Head of caudate nucleus (tissue), 42 donors: Measurements from ENCODE around the gene MUSK.
A peak's percentile ranks its signal among the peaks of the same experiment; 100 is the strongest.
"Not testable (repeated sequence)": the region's sequence is repeated elsewhere in the genome, so short reads cannot be mapped to it uniquely, and the experiment has no call there.

Experiments
- DNase-seq, 42 donors: peaks; one replicate each; pipeline versions ENCODE4 v3.0.0 to v3.0.0-alpha.2; 2020 to 2021; ENCODE audit warnings: mixed read lengths in 7 of 42
- intact Hi-C: fragments of 100-400 bp; cut with DNase I; formaldehyde crosslinking; loops from one replicate; pipeline ENCODE4 v1.15.0; 2022

MUSK gene

GRCh38 chr9:110750272-110750671 lies 81.7 kb downstream of the MUSK start:
- DNase-seq = no peak
- intact Hi-C loops = no loop called here

DNA sequence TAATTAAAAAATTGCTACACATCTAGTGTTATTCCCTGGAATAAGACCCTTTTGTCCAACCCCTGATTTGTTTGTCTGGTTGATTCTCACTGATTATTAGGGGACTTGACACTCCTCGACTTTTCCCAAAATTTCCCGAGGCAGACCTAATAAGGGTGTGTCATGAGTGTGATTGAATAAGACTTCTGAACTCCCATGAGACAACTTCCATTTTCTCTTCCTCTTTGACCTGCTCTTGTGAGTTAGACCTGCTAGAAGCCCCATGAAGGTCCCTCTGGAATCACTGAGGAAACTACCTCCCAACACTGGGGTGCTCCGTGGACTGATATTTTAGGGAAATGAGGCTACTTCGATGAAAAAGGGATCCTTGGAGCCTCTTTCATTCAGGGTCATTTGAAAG lies 83.4 kb downstream of the MUSK start:
- intact Hi-C loops = no loop called here
- no peak for DNase-seq

DNA sequence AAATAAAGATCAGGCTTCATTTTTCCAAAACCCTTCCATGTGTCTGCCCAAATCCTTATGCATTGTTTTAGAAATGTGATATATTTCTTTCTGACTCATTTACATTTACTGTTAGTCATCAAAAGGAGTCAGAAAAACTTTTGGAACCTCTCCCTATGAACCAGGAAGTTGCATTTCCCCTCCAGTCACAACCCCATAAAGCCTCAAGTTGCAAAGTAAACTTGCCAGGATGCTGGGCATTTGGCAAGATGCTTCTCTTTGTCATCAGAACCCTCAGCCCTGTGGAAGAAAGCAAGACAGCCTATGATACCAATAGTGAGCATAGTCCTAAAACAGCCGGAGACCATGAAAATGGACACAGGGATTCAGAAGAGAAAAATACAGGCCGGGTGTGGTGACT lies 84.2 kb downstream of the MUSK start:
- DNase-seq = no peak

GRCh38 chr9:110753731-110754231 lies 85.2 kb downstream of the MUSK start:
- intact Hi-C loops = no loop called here

More for the DNA sequence above, 84.2 kb downstream of the MUSK start:
- intact Hi-C loops = no loop called here

GRCh38 chr9:110755179-110755578 lies 86.6 kb downstream of the MUSK start:
- DNase-seq = no peak
- intact Hi-C loops = no loop called here

More at GRCh38 chr9:110753731-110754231, 85.2 kb downstream of the MUSK start:
- no peak for DNase-seq

GRCh38 chr9:110758201-110758600 lies 89.6 kb downstream of the MUSK start:
- intact Hi-C loops = no loop called here

GRCh38 chr9:110762783-110763182 lies 94.2 kb downstream of the MUSK start:
- intact Hi-C loops = no loop called here
- DNase-seq = no peak

More at GRCh38 chr9:110758201-110758600, 89.6 kb downstream of the MUSK start:
- no peak for DNase-seq

DNA sequence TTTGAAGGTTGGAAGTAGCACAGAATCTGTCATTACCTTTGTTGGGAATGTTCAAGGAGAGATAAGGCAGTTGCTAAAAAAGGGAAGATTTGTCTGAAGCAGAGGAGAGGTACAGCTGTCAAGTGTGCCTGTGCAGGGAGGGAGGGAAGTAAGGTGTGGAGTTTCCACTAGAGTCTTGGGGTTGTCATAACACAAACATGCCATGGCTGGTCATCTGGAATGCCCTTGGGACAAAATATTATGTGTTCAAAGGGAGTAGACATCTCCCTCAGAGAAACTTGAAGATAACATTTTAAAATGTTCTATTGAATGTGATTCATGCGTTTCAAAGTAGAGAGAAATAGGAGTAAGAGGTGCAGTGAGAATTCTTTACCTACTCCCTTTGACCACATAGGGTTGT lies 95.0 kb downstream of the MUSK start:
- intact Hi-C loops = no loop called here

DNA sequence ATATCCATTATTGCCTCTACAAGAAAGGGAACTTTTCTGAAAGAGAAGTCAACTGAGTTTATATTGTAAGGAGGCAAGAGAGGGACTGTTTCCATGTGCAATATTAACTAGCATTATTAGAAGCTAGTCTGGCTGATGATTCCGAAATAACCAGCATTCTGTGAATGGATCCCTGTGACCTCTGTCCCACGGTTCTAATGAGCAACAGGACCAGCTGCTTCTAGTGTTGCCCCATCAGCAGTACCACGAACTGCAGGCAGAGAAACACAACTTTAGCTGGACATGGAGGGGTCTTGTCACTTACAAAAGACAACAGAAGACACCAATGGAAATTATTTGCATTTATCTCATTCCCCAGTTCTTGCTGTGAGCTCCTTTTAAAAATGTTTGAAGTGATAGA lies 95.4 kb downstream of the MUSK start:
- intact Hi-C loops = no loop called here
- no peak for DNase-seq

More for the DNA sequence above, 95.0 kb downstream of the MUSK start:
- DNase-seq = no peak

- DNase-seq = no peak
- intact Hi-C loops = loop anchor here (5.0 kb wide), 1 partner anchor 114 kb away; no protein-coding TSS in a partner anchor
Measured at GRCh38 chr9:110765926-110766325, 97.3 kb downstream of the MUSK start.

GRCh38 chr9:110767559-110768063 lies 99.0 kb downstream of the MUSK start:
- intact Hi-C loops = loop anchor here (5.0 kb wide), 1 partner anchor 115 kb away; no protein-coding TSS in a partner anchor
- DNase-seq = peak in 38 of 42 donors; percentile 10 to 80 (median 46)

GRCh38 chr9:110768886-110769285 lies 100.3 kb downstream of the MUSK start:
- intact Hi-C loops = loop anchor here (5.0 kb wide), 1 partner anchor 117 kb away; no protein-coding TSS in a partner anchor
- DNase-seq = no peak

- intact Hi-C loops = loop anchor here (5.0 kb wide), 1 partner anchor 117 kb away; no protein-coding TSS in a partner anchor
- DNase-seq = no peak
Measured at GRCh38 chr9:110769667-110770066, 101.1 kb downstream of the MUSK start.

GRCh38 chr9:110775724-110776123 lies 107.1 kb downstream of the MUSK start:
- intact Hi-C loops = no loop called here

DNA sequence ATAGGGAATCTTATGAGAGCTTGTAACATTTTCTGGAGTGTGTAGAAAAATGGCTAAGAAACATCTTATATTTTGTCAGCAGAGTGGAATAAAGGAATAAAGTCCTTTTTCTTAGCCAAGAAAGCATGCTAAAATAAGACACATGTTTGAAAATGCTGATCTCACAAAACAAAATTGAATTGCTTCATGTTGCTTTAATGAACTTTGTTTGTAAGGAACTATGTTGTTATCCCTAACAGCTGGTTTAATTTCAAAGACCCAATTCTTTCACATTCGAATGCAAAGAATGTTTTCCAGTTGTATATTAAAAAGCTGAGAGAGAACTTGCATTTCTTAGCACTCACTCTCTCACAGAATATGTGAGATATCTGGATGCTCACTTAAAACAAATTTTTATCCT lies 107.6 kb downstream of the MUSK start:
- intact Hi-C loops = no loop called here
- DNase-seq = no peak

More at GRCh38 chr9:110775724-110776123, 107.1 kb downstream of the MUSK start:
- peak in 4 of 42 donors; percentile 12 to 36 (median 26) for DNase-seq

DNA sequence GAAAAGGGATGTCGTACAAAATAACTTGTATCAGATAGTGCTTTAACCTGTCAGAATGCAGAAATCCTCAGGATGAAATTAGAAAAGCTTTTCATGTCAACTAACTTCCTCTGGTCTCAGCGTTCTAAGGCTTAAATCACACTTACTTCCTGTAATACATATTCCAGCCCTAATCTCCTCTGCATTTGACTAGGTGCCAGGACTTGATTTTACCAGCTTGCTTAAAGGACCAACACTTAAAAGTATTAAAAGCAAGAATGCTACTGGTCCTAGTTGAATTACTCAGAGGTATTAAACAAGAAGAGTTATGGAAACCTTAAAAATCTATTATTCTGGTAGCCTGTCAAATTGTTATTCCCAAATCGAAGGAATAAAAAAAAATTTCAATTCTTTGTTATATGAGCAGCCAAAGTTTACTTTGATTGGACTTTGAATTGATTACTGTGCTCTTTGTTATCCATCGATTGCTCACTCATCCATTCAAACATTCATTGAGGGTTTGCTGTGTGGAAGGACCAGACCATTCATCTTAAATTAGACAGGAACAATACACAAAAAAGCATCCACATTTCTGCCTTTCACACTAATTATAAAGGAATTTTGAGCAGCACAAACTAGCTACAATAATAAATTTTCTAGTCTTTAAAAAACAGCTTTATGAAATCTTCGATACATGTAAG lies 108.7 kb downstream of the MUSK start:
- no peak for DNase-seq
- intact Hi-C loops = no loop called here

- intact Hi-C loops = no loop called here
- no peak for DNase-seq
Measured at GRCh38 chr9:110777876-110778215, 109.3 kb downstream of the MUSK start.

GRCh38 chr9:110782701-110783100 lies 114.1 kb downstream of the MUSK start:
- intact Hi-C loops = no loop called here
- no peak for DNase-seq

DNA sequence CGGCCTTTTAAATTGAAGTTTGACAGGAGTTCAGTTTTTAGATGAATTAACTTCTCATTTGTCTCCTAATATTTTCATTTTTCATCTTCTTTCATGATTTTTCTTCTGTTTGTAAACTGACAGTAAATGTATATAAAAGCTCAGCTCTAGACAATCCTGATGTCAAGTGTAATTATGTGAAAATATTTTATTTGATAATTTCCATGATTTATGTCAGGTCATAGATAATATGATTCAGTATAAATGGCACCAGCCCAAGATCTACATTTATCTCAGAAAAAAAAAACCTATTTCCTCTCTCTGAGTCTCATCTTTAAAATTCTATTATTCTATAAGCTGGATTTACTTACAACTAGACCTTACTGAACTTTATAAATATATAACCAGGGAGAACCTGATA lies 115.7 kb downstream of the MUSK start:
- intact Hi-C loops = no loop called here

DNA sequence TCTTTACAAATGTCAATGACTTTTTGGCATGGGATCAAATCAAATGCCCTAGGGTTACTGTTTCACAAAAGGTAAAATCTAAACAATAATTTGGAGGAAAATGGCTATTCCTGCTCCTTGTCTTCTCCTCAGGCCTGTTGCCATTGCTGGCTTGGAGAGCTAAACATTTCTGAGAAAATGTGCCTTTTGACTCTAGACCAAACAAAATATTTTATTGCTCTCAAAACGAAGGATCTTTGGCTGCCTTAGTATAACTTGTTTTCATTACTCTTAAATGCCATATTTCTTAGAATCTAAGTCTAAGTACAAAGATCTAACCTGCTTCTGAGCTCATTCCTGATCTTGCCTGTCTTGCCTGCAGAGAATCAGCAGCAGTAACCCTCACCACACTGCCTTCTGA lies 116.6 kb downstream of the MUSK start:
- DNase-seq = no peak
- intact Hi-C loops = no loop called here

More for the DNA sequence above, 115.7 kb downstream of the MUSK start:
- no peak for DNase-seq

DNA sequence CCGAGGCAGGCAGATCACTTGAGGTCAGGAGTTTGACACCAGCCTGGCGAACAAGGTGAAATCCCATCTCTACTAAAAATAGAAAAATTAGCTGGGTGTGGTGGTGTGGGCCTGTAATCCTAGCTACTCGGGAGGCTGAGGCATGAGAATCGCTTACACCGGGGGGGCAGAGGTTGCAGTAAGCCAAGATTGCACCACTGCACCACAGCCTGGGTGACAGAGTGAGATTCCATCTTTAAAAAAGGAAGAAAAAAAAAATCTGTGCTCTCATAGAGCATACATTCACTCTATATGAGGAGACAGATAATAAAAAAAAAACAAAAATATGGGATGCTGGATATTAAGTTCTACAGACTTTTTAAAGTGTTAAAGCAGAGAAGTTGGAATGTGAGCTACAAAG lies 119.8 kb downstream of the MUSK start:
- intact Hi-C loops, DNase-seq: not testable (repeated sequence)
